ENCODE measurements around the gene PLXDC2.

PLXDC2 gene

DNA sequence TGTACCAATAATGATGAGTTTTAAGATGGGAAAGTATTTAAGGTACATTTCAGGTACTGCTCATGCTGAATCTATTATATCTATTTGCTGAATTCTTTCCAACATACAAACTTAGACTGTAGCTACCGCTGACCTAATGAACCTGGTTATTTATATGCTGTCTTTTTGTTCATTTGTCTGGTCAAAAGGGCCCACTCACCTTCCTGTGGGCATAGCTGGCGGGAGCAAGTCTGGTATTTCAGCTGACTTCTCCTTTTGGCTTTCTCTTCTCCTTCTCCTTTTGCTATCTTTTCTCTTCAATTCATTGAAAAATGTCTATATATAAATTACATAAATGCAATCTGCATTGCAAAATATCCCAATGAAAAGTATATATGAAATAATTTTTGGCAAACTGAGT lies 9.5 kb downstream of the PLXDC2 start:
- no peak overlapping the region for H3K4me3 ChIP-seq (ENCODE audit: low read depth in 1 of 2, low read length in 2 of 2)
- DNase-seq = no peak
- H3K27me3 ChIP-seq (ENCODE audit: insufficient read depth, low read length, poor library complexity) = no peaks in the 10 kb centered on the region
- no peak for TF ChIP-seq CTCF (IDR thresholded peaks at IDR 0.05; ENCODE audit: borderline replicate concordance, extremely low read depth, low read length, poor library complexity, severe bottlenecking)
- TF ChIP-seq EZH2 (IDR thresholded peaks at IDR 0.05; ENCODE audit: borderline replicate concordance, low read depth, low read length, severe bottlenecking) = no peak
- no peaks in the 10 kb centered on the region for H3K36me3 ChIP-seq (ENCODE audit: insufficient read depth, low read length)
- no peak overlapping the region for H3K4me2 ChIP-seq (ENCODE audit: insufficient read depth, low read length)
- no peaks in the 10 kb centered on the region for H4K20me1 ChIP-seq (ENCODE audit: insufficient read depth, low read length)
- no peaks in the 10 kb centered on the region for H3K9me3 ChIP-seq (ENCODE audit: insufficient read depth, low read length, severe bottlenecking)
- no peak overlapping the region for H3K9ac ChIP-seq (ENCODE audit: low read depth, low read length)
- H2AFZ ChIP-seq (ENCODE audit: low read depth, low read length) = no peak overlapping the region
- H3K27ac ChIP-seq (ENCODE audit: low read length) = no peak overlapping the region
- no peaks in the 10 kb centered on the region for H3K79me2 ChIP-seq (ENCODE audit: insufficient read depth, low read length)
- no peaks in the 10 kb centered on the region for H3K4me1 ChIP-seq (ENCODE audit: insufficient read depth, low read length)
- no peak for ATAC-seq (ENCODE audit: insufficient read depth, low read depth)

DNA sequence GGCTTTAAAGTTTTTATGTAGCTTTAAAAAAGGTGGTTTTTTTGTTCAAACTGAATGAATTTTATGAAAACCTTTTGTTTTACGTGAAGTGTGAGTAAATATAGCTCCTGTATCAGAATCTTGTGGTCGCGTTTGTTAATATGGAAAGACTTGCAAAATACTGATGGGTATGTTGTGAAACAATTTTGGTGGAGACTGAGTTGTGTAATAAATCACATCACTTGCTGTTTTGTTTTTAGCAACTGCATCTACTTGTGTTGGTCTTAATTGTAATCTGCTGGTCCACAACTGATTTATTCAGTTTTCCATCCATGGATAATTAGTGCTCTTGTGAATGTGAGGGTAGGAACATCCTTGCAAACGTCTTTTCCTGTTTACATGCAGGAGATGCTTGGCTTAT lies 10.5 kb downstream of the PLXDC2 start:
- Histone ChIP-seq H3K27ac (ENCODE audit: low read length) (no peak overlapping the region), H3K4me3 (ENCODE audit: low read depth in 1 of 2, low read length in 2 of 2) (no peak overlapping the region), H3K36me3 (ENCODE audit: insufficient read depth, low read length) (no peaks in the 10 kb centered on the region), H3K4me1 (ENCODE audit: insufficient read depth, low read length) (no peaks in the 10 kb centered on the region), H3K79me2 (ENCODE audit: insufficient read depth, low read length) (no peaks in the 10 kb centered on the region), H4K20me1 (ENCODE audit: insufficient read depth, low read length) (no peaks in the 10 kb centered on the region), H3K9me3 (ENCODE audit: insufficient read depth, low read length, severe bottlenecking) (no peaks in the 10 kb centered on the region), H2AFZ (ENCODE audit: low read depth, low read length) (no peak overlapping the region), H3K9ac (ENCODE audit: low read depth, low read length) (no peak overlapping the region), H3K4me2 (ENCODE audit: insufficient read depth, low read length) (no peak overlapping the region), H3K27me3 (ENCODE audit: insufficient read depth, low read length, poor library complexity) (no peaks in the 10 kb centered on the region)
- no peak for TF ChIP-seq CTCF (IDR thresholded peaks at IDR 0.05; ENCODE audit: borderline replicate concordance, extremely low read depth, low read length, poor library complexity, severe bottlenecking)
- TF ChIP-seq EZH2 (IDR thresholded peaks at IDR 0.05; ENCODE audit: borderline replicate concordance, low read depth, low read length, severe bottlenecking) = no peak
- DNase-seq (no peak), ATAC-seq (ENCODE audit: insufficient read depth, low read depth) (no peak)

- Histone ChIP-seq H2AFZ (ENCODE audit: low read depth, low read length) (no peak overlapping the region), H3K4me2 (ENCODE audit: insufficient read depth, low read length) (no peak overlapping the region), H3K36me3 (ENCODE audit: insufficient read depth, low read length) (no peaks in the 10 kb centered on the region), H3K27ac (ENCODE audit: low read length) (no peak overlapping the region), H3K9me3 (ENCODE audit: insufficient read depth, low read length, severe bottlenecking) (no peaks in the 10 kb centered on the region), H3K79me2 (ENCODE audit: insufficient read depth, low read length) (no peaks in the 10 kb centered on the region), H3K27me3 (ENCODE audit: insufficient read depth, low read length, poor library complexity) (no peaks in the 10 kb centered on the region), H4K20me1 (ENCODE audit: insufficient read depth, low read length) (no peaks in the 10 kb centered on the region), H3K9ac (ENCODE audit: low read depth, low read length) (no peak overlapping the region), H3K4me1 (ENCODE audit: insufficient read depth, low read length) (no peaks in the 10 kb centered on the region), H3K4me3 (ENCODE audit: low read depth in 1 of 2, low read length in 2 of 2) (no peak overlapping the region)
- TF ChIP-seq EZH2 (IDR thresholded peaks at IDR 0.05; ENCODE audit: borderline replicate concordance, low read depth, low read length, severe bottlenecking) (no peak), CTCF (IDR thresholded peaks at IDR 0.05; ENCODE audit: borderline replicate concordance, extremely low read depth, low read length, poor library complexity, severe bottlenecking) (no peak)
- no peak for ATAC-seq (ENCODE audit: insufficient read depth, low read depth)
- DNase-seq = no peak
These were observed 12.2 kb downstream of the PLXDC2 start for GRCh38 chr10:19828278-19829049.

All from DND-41 (cell line).